ENCODE results near the gene GRK2. TPM values are rescaled to one million over a fixed set of nuclear protein-coding genes. Genes with fewer than 3 reads are reported as not detected.
A peak's percentile ranks its signal among the peaks of the same experiment; 100 is the strongest.

Gene GRK2
- total and polyA plus RNA-seq, 2 of the 13 experiments (the other 11 are each of a cell fraction or from before 2014, with no cell fraction given) = 31.3 to 42.4 TPM

DNA sequence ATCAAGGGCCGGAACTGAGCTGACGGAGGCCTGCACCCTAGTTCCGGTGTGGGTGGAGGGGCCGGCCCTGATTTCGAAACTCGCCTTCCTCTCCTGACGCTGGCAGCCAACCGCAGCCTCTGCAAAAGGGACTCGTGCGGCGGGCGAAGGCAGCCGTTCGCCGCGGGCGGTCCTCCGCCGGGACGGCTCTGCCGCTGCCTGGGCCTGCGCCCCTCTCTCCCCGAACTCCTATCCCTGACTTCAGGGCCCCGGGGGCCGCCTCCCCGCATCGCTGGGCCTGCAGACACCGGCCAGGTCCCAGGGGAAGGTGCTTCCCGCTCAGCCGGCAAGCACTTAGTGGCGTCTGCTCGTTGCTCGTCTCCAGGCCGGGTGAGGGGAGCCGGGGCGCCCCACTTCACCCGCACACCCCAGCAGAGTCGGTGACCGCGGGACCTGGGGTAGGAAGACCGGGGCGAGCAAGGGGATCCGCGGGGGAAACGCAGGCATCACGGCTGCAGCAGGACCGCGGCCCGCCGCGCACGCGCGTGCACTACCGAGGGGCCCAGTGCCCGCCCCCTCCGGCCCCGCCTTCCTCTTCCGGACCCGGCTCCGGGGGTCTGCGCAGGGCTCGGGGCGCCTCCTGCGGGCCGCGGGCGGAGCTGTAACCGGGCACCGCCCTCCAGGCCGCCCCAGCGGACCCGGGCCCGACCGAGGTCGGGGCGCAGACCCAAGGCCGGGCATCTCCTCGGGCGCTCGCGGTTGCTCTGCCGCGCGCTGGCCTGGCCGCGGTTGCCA is 22.4 kb downstream of the GRK2 start (continued):
- TF ChIP-seq ZNF230 (CRISPR knock-in tag; IDR thresholded peaks at IDR 0.05) = peak; percentile 97; the same call in 1 of the 2 replicates
- no peak; the same call in 1 of the 2 replicates for TF ChIP-seq NFE2L1 (CRISPR knock-in tag; IDR thresholded peaks at IDR 0.05; ENCODE audit: borderline replicate concordance)
- peak; percentile 51; the same call in 1 of the 2 replicates for TF ChIP-seq ZNF143 (CRISPR knock-in tag; IDR thresholded peaks at IDR 0.05)
- TF ChIP-seq ZNF367 (CRISPR knock-in tag; IDR thresholded peaks at IDR 0.05; ENCODE audit: borderline replicate concordance) = no peak
- 0 out of 2 replicates have a peak, but pooled peaks have one; percentile 64 for TF ChIP-seq ZBTB46 (CRISPR knock-in tag; IDR thresholded peaks at IDR 0.05; ENCODE audit: borderline replicate concordance)
- no peak for TF ChIP-seq ZNF615 (CRISPR knock-in tag; IDR thresholded peaks at IDR 0.05; ENCODE audit: borderline replicate concordance)
- peak; percentile 57; the same call in 1 of the 2 replicates for TF ChIP-seq ZNF710 (CRISPR knock-in tag; IDR thresholded peaks at IDR 0.05; ENCODE audit: borderline replicate concordance)
- TF ChIP-seq, protein P1, sequence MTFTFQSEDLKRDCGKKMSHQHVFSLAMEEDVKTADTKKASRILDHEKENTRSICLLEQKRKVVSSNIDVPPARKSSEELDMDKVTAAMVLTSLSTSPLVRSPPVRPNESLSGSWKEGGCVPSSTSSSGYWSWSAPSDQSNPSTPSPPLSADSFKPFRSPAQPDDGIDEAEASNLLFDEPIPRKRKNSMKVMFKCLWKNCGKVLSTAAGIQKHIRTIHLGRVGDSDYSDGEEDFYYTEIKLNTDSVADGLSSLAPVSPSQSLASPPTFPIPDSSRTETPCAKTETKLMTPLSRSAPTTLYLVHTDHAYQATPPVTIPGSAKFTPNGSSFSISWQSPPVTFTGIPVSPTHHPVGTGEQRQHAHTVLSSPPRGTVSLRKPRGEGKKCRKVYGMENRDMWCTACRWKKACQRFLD (CRISPR knock-in tag; IDR thresholded peaks at IDR 0.05; ENCODE audit: borderline replicate concordance) = peak; percentile 92; the same call in 1 of the 2 replicates
- no peak for TF ChIP-seq ONECUT2 (CRISPR knock-in tag; IDR thresholded peaks at IDR 0.05)
- peak; percentile 61; the same call in 1 of the 2 replicates for TF ChIP-seq ZNF768 (CRISPR knock-in tag; IDR thresholded peaks at IDR 0.05)
- TF ChIP-seq ZNF296 (CRISPR knock-in tag; conservative IDR thresholded peaks at IDR 0.05) = no peak
- peak; percentile 71; the same call in 1 of the 2 replicates for TF ChIP-seq ZBTB7B (CRISPR knock-in tag; IDR thresholded peaks at IDR 0.05)
- peak; percentile 26; the same call in 1 of the 2 replicates for TF ChIP-seq SKIL (CRISPR knock-in tag; IDR thresholded peaks at IDR 0.05; ENCODE audit: borderline replicate concordance)
- TF ChIP-seq ZNF564 (CRISPR knock-in tag; IDR thresholded peaks at IDR 0.05) = 0 out of 2 replicates have a peak, but pooled peaks have one; percentile 16
- TF ChIP-seq ZNF10 (CRISPR knock-in tag; IDR thresholded peaks at IDR 0.05; ENCODE audit: borderline replicate concordance, low read depth) = 0 out of 2 replicates have a peak, but pooled peaks have one; percentile 78
- 0 out of 2 replicates have a peak, but pooled peaks have one; percentile 68 for TF ChIP-seq ZNF773 (CRISPR knock-in tag; IDR thresholded peaks at IDR 0.05; ENCODE audit: borderline replicate concordance)
- peak; percentile 72 for TF ChIP-seq ZNF574 (CRISPR knock-in tag; IDR thresholded peaks at IDR 0.05)
- no peak for TF ChIP-seq ZNF207 (IDR thresholded peaks at IDR 0.05; ENCODE audit: borderline replicate concordance)

Measured in HepG2 (cell line).